Panc1 (cell line): ENCODE data around the gene AFF3.

Experiments used
- SIN3A ChIP-seq: IDR thresholded peaks from 2 replicates; pipeline ENCODE4 v1.6.1; 2012; ENCODE audit warnings: low read depth, mild to moderate bottlenecking, low read length, moderate library complexity, borderline replicate concordance; ENCODE audit not compliant: insufficient read depth
- TF ChIP-seq, protein P1 (sequence below): fragments of 450-650 bp; IDR thresholded peaks from 2 replicates; pipeline ENCODE4 v1.5.1; 2017; ENCODE audit warnings: mild to moderate bottlenecking

DNA sequence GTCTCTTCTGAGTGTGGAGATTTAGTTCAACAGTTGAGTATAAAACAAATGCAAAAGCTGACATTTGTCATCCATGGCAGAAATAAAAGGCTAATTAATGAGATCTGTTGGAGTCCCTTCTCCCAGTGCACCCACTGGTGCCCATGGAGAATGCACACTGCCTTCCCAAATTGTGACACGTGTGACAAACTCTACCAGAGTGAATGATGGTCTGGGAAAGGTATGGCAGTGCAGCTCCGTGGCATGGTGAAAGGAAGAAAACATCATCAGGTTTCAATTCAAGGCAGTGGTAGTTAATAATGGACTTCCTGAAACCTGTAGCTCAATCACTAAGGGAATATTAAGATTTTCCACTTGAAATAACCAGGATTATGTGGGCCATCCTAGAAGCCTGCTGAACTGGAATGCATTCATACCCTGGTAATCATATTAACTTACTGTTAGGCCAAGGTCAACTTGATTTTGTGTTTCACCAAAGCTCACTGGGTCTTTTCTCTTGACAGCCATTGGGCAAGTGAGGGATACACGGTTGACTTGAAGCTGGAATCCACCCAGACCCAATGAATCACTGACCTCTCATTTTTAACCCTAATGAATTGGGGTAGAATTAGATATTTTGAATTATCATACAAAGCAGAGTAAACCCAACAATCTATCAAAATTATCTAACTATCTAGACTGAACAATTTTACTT is 167.6 kb downstream of the AFF3 start:
- TF ChIP-seq, protein P1, sequence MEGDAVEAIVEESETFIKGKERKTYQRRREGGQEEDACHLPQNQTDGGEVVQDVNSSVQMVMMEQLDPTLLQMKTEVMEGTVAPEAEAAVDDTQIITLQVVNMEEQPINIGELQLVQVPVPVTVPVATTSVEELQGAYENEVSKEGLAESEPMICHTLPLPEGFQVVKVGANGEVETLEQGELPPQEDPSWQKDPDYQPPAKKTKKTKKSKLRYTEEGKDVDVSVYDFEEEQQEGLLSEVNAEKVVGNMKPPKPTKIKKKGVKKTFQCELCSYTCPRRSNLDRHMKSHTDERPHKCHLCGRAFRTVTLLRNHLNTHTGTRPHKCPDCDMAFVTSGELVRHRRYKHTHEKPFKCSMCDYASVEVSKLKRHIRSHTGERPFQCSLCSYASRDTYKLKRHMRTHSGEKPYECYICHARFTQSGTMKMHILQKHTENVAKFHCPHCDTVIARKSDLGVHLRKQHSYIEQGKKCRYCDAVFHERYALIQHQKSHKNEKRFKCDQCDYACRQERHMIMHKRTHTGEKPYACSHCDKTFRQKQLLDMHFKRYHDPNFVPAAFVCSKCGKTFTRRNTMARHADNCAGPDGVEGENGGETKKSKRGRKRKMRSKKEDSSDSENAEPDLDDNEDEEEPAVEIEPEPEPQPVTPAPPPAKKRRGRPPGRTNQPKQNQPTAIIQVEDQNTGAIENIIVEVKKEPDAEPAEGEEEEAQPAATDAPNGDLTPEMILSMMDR, result no peak
- no peak for TF ChIP-seq SIN3A
